Epidermal melanocyte (primary cell): ENCODE data around the gene GRID1.

Experiments
- DNase-seq: peaks from one replicate; pipeline ENCODE4 v3.0.0; 2011; ENCODE audit warnings: low spot score; ENCODE audit not compliant: insufficient read length

The GRID1 gene

DNA sequence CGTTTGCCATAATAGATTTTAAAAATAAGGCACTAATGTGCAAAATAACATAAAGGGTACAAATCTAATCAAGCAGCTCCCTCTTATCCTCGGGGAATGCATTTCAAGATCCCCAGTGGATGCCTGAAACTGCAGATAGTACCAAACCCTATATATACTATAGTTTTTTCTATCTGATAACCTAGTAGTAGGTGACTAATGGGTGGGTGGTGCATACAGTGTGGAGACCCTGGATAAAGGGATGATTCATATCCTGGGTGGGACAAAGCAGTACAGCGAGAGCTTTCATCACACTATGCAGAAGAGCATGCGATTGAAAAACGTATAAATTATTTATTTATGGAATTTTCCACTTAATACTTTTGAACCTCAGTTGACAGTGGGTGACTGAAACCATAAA lies 464.5 kb downstream of the GRID1 start:
- DNase-seq = no peak

DNA sequence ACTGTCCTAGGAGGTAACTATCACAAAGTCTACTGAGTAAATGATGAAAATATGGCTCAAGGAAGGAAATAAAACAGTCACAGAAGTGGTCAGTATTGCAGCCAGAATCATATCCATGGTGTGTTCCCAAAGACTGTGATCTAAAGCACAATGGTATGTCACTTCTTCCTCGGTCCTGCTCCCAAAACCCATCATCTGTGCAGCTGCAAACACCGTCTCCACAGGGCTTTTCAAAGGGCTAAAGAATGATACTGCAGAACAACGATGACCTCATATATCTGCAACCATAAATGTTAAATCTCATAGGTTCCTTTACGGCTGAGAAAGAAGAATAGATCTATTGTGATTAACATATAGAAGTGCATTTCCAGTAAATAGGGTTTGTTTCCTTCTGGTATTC lies 465.0 kb downstream of the GRID1 start:
- no peak for DNase-seq

DNA sequence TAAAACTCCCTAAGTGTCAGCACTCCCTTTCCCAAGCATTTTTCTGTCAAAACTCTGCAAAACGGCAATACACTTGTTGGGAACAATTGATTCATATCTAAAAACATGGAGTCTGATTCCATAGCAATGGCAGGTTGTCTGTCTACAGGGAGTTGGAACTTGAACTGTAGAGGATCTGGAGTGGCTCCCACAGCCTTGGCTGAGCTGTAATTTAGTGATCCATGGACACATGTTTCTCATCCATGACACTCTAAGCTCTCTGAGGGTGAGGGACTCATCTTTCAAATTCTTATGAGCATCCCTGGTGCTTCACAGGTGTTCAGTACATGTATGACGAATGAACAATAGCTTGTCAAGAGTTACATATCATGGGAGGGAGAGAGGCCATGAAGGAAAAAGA lies 466.1 kb downstream of the GRID1 start:
- DNase-seq = no peak

DNA sequence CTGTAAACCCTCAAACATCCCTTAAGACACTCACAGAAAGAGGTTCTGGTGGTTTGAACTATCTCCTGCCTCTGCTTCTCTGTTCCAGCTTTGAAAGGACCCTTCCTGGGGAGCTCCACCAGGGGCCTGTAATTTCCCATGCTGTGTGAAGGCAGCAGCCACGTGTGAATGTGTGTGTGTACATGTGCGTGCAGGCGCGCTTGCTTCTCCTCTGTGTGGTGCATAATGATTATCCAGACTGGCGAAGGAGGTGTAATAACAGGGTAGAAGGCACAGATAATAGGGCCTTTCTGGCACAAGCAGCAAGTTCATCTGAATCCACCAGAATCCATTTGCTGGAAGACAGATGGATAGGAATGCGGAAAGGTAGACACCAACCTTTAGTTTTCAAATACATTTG lies 466.5 kb downstream of the GRID1 start:
- DNase-seq = no peak

DNA sequence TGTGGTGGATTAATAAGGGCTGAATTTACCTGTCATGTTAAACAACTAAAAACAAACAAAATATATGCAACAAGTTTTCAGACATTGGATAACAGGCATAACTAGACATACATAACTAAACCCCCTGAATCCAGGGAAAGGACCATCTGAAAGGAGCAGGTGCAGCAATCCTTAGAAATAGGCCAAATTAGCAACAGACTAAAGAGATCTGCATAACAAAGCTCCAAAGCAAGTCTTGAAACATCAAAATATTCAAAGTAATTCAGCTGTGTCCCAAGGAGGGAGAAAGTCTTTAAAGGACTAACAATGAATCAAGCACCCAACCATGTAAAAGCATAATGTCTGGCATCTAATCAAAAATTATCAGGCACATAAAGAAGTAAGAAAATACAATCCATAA lies 475.1 kb downstream of the GRID1 start:
- DNase-seq = no peak

DNA sequence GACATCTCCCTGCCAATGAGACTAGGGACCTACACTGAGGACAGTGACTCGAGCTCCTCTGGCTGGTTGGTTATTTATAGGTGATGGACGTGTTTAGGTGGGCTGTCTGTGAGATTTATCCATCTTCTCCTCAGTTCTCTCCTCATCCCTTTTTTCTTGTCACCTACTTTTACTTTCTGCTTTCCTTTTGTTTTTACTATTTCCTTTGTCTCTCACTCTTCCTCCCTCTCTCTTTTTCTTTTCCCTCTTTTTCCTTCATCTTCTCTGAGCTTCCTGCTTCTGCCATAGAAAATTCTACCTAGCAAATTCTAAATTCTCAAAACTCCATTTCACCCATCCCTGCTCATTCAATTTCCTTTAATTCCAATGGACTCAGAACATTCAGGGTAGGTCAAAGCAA lies 478.0 kb downstream of the GRID1 start:
- no peak for DNase-seq

DNA sequence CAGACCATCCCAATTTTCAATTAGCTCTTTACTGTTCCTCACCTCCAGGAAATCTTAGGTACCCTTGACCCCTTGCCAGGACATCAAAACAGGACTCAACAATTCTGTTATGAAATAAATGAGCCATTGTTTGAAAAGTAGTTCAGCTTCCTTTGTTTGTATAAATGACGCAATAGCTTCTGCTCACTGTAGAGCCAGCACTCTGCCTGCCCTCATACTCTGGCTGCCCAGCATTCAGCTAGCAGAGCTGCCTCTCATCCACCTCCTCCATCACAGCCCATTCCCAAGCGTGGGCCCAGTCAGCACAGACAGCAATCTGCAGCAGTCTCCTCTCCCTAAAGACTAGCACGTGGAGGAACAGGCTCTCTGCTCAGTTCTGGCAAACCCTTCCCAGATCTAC lies 478.6 kb downstream of the GRID1 start:
- no peak for DNase-seq

DNA sequence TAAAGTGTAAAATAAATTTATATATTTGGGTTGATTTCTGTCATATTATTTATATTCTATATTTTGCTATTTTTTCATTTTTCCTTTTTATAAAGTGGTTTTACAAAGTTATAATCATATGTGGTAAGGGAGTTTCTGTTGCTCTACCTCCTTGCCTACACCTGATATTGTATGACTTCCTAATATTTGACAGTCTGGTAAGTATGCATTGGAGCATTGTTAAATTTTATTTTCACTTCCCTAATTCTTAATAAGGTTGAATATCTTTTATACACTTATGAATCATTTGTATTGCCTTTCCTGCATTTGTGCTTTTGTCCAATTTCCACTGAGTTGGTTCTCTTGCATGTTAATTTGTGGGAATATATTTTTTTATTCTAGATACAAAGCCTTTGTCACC lies 492.4 kb downstream of the GRID1 start:
- DNase-seq = no peak

DNA sequence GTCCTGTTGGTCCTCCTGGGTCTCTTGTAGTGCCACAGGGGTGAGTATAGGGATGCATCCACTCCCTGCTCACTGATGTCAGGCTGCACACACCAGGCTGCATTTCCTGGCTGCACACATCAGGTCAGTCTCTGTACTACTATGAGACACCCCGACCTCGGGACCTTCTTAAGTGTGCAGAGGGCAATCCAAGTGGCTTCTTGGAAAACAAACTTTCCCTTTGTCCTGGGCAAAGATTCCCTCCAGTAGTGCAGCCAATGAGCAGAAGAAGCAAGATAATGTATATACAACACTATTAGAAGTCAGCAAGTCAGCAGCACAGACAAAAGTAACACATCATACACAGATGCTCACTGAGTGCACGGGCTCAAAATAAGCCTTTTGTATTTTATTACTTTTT lies 493.5 kb downstream of the GRID1 start:
- DNase-seq = no peak

DNA sequence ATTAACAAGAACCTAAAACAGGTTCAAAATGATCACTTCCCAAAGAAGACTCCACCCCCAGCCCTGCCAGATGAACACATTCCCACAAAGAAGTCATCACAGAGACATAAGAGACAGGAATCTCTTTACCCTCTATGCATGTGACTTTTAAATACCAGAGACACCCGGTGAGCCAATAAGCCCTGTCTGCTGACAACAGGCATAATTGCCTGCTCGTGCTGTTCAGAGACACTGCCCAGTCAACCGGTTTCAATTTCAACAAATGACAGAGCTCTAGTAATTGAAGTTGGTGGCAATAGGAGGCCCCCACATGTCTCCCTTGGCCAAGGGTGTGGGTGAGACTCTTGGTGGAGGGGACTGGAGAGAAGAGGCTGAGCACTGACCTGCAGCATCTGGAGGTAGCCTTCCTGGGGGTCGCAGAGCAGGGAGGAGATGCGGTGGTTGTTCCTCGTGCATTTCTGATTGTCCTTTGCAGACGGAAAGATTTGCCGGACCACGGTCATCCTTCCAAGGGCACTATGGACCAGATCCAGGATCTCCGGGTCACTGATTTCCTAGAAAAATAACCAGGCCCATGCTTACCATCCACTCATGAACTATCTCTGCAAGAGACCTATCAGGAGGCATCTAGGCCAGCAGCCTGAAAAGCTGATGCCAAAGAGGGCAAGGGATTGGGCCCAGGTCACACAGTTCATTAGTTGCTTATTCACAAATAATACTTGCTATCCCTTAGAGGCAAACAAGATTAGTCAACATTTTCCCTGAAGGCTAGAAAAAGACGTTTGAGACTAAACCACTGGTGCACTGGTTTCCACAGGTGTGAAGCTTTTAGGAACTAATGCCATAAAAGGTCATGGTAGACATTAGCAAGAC lies 497.7 kb downstream of the GRID1 start:
- no peak for DNase-seq

DNA sequence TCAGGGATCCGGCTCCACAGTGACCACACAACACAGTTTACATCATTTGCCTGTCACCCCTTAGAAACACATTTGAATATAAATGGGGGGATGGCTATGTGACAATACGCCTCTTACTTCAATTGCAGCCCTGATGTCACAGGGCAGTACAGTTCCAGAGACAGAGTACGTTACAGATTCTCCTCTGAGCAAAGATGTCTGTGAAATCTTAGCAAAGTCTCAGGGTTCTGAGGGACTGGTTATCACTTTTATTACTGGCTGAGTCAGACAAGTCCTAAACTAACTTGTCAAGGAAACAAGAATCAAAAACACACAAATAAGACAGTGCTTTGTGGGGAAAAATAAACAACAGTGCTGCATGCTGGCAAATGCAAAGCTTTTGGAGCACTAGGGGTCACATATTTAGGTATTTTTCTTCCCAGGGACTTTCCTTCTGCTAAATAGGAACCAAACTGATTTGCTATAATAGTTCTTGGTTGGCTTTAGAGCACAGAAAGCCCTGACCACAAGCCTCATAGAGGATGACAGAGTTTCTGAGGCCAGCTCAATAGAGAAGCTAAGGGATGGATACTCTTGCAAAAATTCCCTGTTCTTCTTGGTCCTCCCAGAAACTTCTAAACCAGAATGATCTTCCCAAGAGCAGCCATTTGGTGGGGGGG lies 501.6 kb downstream of the GRID1 start:
- no peak for DNase-seq

DNA sequence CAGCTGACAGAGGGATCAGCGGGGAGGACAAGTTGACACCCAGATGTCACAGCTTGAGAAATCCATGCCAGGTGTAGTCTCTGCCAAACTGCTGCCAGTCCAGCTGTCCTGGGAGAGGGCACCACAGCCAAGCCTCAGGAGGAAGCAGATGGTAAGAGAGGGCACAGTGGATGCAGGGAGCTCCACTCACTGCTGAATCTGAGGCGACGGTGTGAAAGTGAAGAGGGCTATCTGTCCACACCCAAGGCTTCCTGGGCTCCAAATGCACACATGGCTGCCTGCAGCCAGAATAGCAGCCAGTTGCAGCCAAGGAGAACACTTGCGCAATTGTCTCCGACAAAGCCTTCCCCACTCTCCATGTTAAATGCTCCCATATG lies 502.4 kb downstream of the GRID1 start:
- DNase-seq = no peak

DNA sequence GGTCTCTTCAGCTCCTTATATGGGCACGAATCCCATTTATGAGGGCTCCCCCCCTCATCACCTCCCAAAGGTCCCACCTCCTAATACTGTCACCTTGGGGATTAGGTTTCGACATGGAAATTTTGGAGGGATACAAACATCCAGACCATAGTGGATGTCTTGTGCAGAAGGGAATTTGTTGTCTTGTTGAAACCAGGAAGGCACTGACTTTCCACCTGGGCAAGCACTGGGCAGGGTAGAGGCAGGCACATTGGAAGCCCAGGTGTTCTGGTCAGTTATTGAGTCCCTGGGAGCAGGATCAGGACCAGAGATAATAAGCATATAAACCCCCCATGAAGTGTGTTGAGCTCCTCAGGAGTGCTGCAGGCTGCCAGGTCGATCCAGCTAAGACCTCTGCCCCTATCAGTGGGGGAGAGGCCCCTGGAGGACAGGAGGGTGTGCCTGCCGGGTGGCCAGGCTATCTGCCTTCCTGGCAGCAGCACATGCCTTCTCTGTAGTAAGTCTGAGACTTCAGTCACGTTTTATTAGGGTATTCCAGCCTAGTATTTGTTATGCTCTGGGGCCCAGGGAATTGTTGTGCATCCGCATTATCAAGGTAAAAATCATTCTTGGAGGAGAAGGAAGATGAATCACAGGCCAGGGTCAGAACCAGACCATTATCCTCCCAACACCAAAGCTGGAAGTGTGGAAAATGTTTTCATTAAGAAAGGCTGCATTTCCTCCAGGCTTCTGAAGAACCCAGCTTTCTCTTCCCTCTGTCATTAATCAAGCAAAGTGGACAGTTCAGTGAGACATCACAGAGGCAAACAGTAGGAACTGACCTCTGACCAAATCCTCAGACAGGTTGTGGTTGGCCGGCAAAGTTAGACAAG lies 503.1 kb downstream of the GRID1 start:
- no peak for DNase-seq

DNA sequence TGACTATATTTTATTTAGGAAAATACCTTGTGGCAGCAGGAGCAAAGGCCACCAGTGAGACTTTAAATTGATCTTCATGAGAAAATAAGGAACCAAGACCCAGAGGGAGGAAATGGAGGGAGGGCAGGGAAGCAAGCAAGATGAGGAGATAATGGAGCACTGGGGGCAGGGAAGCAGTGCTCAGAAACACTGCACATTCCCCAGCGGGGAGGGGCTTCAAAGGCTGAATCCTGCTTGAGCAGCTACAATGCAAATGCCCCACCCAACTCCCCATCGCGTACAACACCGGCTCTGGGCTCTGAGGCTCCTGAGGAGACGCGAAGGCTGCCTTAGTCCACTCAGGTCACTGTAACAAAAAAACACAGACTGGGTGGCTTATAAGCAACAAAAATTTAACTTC lies 503.8 kb downstream of the GRID1 start:
- DNase-seq = no peak

DNA sequence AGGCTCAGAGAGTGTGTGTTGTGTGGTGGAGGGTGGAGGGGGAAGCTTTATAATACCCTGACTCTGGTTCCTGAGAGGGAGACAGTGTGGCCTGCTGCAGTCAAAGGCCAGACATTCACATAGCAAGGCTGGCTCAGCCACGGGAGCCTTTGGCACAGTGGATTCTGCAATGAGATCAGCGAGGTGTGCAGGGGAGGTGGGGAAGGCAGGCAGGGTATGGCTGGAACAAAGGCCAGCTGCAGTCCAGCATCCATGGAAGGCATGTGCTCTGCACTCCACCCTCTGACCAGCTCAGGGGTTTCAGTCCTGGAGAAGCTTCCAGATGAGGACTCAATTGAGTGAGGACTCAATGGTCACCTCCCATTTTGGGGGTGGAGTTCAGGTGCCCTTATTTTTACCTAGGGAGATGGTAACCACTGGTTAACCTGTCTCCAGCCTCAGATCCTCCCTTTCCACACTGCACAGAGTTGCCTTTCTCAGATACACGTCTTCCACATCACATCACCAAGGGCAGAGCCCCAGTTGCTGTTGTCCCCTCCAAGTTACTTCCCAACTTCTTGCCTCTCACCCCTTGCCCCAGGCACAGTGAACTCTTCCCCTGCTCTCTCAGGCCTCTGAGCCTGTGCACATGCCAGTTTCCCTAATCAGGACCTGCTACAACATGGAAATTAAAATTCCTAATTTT lies 504.9 kb downstream of the GRID1 start:
- no peak for DNase-seq

DNA sequence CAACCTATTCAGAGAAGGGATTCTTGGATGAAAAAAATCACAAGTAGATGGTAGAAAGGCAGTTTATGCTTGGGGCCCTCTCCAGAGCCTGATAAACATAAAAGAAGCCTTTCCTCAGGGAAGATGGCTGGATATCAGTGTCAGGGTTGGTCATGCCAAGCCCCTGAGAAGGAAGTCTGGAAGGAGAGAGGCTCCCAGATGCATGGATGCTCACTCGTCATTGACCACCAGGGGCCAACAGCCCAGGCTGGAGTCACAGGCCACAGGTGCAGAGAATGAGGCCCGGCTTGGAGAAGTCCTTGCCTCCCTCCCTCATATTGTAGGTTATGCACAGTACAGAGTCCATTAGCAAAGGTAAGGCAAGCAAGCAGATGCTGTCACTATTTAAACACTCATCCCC lies 506.7 kb downstream of the GRID1 start:
- no peak for DNase-seq

DNA sequence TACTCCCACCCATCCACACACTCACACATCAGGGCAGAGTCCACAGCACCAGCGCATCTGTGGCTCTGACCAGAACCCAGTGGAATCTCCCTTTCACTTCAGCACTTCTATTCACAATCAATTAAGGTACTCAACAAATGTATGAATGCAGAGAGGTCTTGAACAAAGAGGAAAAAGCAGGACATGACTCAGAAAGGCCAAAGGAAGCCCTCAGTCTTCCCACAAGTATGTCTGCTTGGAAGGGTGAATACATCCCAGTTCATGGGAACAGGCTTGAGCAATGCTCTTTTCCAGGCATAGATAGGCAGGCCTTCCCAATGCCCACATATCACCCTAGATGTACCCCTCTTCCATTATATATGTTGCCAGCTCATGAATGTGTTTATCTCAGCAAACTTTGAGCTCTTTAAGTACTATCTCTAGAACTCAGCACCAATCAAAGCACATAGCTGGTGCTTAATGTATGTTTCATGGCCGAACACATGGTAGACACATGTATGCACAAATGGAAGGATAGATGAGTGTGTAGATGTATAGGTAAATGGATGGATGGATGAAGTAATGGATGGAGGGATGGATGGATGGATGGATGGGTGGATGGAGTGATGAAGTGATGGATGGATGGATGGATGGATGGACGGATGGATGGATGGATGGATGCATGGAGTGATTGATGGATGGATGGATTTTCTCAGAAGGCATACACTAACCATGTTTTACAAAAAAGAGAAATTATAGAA lies 507.6 kb downstream of the GRID1 start:
- no peak for DNase-seq

DNA sequence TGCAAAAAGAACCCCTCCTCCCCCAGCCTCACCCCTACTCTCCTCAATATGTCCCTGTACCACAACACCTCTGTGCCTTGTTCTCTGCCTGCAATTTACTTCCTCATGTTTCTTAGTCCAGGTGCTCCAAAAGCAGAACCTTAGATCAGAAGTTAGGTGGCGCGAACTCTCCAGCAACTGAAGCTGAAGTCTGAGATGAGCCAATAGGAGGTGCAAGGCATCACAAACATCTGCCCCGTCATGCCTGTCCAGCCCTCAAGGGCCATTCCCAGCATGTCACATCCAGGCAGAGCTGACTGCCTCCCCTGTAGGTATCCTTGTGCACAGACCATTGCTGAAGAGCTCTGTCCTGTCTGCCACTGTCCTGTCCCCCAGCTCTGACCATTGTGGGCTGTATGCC lies 508.8 kb downstream of the GRID1 start:
- no peak for DNase-seq

DNA sequence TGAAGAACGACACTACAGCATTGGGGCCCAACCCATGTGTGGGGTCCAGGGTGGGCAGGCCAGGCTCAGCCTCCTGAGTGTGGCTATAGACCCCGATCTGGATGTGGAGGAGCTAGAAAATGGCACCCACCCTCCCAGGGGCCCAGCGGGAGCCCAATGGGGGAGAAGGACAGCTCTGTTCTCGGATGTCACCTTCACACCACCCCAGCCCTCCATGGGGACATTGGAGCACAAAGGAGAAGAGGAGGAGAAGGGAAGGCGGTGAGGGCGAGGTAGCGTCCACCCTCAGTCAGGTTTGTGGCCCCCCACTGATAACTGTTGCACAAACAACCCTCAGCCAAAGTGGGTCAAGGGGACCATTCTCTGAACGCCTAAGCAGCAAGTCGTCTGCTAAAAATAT lies 509.3 kb downstream of the GRID1 start:
- no peak for DNase-seq

DNA sequence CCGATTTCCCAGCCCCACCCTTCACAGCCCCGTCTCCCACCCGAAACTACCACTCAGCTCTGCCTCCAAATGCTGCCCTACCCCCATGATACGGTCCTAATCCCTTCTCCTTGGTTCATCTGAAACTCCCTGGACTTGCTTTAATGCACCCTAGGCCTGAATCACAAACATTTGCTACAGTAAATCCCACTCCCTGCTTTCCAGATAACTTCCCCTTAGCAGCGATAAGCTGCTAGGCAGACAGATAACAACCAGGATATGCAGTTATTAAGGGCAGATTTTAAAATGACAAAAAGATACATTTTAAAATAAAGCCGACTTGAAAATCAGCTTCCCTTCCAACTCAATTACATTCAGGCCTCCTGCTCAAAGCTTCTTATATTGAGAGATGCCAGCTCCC lies 514.7 kb downstream of the GRID1 start:
- DNase-seq = no peak

DNA sequence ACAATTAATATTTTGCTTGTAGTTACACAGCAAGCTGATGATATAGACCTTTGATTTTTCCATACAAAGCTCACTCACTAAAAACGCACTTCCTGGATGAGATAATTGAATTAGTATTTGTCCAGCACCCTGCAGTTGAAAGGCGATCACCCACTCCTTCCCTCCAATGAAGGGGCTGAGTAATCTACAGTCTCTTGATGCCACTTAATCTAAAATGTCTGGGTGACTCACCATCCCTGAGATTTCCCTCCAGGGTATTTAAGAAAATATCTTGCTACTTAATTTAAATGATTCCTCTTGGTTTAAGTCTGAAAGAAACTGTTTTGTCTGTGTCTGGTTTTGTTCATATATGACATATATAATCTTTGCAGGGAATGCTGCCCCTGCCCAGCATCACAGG lies 515.3 kb downstream of the GRID1 start:
- no peak for DNase-seq
